ENCODE measurements around the gene LZIC. TPM values are rescaled to one million over a fixed set of nuclear protein-coding genes. Genes with fewer than 3 reads are reported as not detected.

The LZIC gene
- total RNA-seq, 4 donors from 2014 or later, result 21.4 to 24.7 (median 23.0) TPM

GRCh38 chr1:9910423-9911178 lies 32.6 kb downstream of the LZIC start:
- peak overlapping the region; percentile 33 to 78 (median 62) for H3K4me3 ChIP-seq
- no peaks in the 10 kb centered on the region for H3K9me3 ChIP-seq
- TF ChIP-seq POLR2A (IDR thresholded peaks at IDR 0.05), result peak in 3 of 4 donors; percentile 87 to 89 (median 88)
- TF ChIP-seq CTCF (IDR thresholded peaks at IDR 0.05), result peak in 1 of 6 experiments; percentile 5
- H3K4me1 ChIP-seq, result peaks cover 20 to 75% (median 26%) of the 10 kb centered on the region in 3 donors
- intact Hi-C loops (cut with DNase I), result no loop called here
- no peaks in the 10 kb centered on the region for H3K27me3 ChIP-seq
- DNase-seq, result peak; percentile 99
- peak overlapping the region; percentile 85 to 99 (median 98) for H3K27ac ChIP-seq
- no peaks in the 10 kb centered on the region for H3K36me3 ChIP-seq
- 0% methylated on average over 11 to 18 of the region's 45 CpGs for WGBS, 2 donors

- Histone ChIP-seq H3K9me3 (no peaks in the 10 kb centered on the region), H3K4me3 (peak within 1 kb of the TSS; percentile 82 to 95 (median 89)), H3K36me3 (no peaks in the 10 kb centered on the region), H3K27me3 (no peaks in the 10 kb centered on the region), H3K27ac (peak within 1 kb of the TSS; percentile 94 to 99 (median 98)), H3K4me1 (peaks cover 20 to 81% (median 26%) of the 10 kb centered on the region in 3 donors)
- DNase-seq, result no peak
- TF ChIP-seq CTCF (IDR thresholded peaks at IDR 0.05) (no peak), POLR2A (IDR thresholded peaks at IDR 0.05) (peak in 3 of 4 donors; percentile 40 to 68 (median 53))
- intact Hi-C loops (cut with DNase I), result no loop called here
- WGBS, 2 donors, result no CpG with 5 or more reads among the region's 55 CpGs
These were observed 33.1 kb downstream of the LZIC start, which contains the start of gene CTNNBIP1 for GRCh38 chr1:9910076-9910422. Gene CTNNBIP1, minus strand, starts transcription at chr1:9910269. Its CDS starts 38,205 bp downstream, at chr1:9872064.

GRCh38 chr1:9909234-9910046 lies 33.8 kb downstream of the LZIC start:
- Histone ChIP-seq H3K27ac (peak overlapping the region; percentile 91 to 96 (median 94)), H3K36me3 (no peaks in the 10 kb centered on the region), H3K27me3 (no peaks in the 10 kb centered on the region), H3K4me1 (peaks cover 20 to 87% (median 26%) of the 10 kb centered on the region in 3 donors), H3K4me3 (peak overlapping the region; percentile 82 to 95 (median 89)), H3K9me3 (no peaks in the 10 kb centered on the region)
- intact Hi-C loops (cut with DNase I), result no loop called here
- DNase-seq, result peak; percentile 25
- 0 to 2% methylated on average over 19 to 22 of the region's 47 CpGs for WGBS, 2 donors
- TF ChIP-seq CTCF (IDR thresholded peaks at IDR 0.05) (no peak), POLR2A (IDR thresholded peaks at IDR 0.05) (no peak)

GRCh38 chr1:9908871-9909233 lies 34.3 kb downstream of the LZIC start:
- Histone ChIP-seq H3K9me3 (no peaks in the 10 kb centered on the region), H3K27me3 (no peaks in the 10 kb centered on the region), H3K27ac (peak overlapping the region; percentile 91 to 96 (median 94)), H3K4me3 (peak overlapping the region; percentile 82 to 95 (median 89)), H3K36me3 (no peaks in the 10 kb centered on the region), H3K4me1 (peaks cover 20 to 89% (median 26%) of the 10 kb centered on the region in 3 donors)
- no peak for DNase-seq
- intact Hi-C loops (cut with DNase I), result no loop called here
- TF ChIP-seq POLR2A (IDR thresholded peaks at IDR 0.05) (no peak), CTCF (IDR thresholded peaks at IDR 0.05) (no peak)
- whole genome bisulfite sequencing, 2 donors, result 48 to 49% methylated on average over 4 of the region's 4 CpGs

- intact Hi-C loops (cut with DNase I), result no loop called here
- H3K4me1 ChIP-seq, result peaks cover 23 to 89% (median 25%) of the 10 kb centered on the region in 3 donors
- no peaks in the 10 kb centered on the region for H3K27me3 ChIP-seq
- H3K4me3 ChIP-seq, result no peak overlapping the region
- DNase-seq, result no peak
- no peaks in the 10 kb centered on the region for H3K9me3 ChIP-seq
- WGBS, 2 donors, result 40 to 71% methylated on average over 5 of the region's 5 CpGs
- peak overlapping the region in 3 of 4 donors; percentile 11 to 50 (median 49) for H3K27ac ChIP-seq
- TF ChIP-seq CTCF (IDR thresholded peaks at IDR 0.05), result no peak
- TF ChIP-seq POLR2A (IDR thresholded peaks at IDR 0.05), result no peak
- no peaks in the 10 kb centered on the region for H3K36me3 ChIP-seq
These were observed 35.8 kb downstream of the LZIC start for GRCh38 chr1:9907441-9907840.

Measured in esophagus squamous epithelium (tissue), 5 donors.